ENCODE data around the gene LTBP3. TPM values are rescaled to one million over a fixed set of nuclear protein-coding genes. Genes with fewer than 3 reads are reported as not detected.

The LTBP3 gene
- total and polyA plus RNA-seq, 9 of the 15 experiments (the other 6 are each of a cell fraction or from before 2014, with no cell fraction given): 0.06 to 20.5 (median 4.8) TPM

DNA sequence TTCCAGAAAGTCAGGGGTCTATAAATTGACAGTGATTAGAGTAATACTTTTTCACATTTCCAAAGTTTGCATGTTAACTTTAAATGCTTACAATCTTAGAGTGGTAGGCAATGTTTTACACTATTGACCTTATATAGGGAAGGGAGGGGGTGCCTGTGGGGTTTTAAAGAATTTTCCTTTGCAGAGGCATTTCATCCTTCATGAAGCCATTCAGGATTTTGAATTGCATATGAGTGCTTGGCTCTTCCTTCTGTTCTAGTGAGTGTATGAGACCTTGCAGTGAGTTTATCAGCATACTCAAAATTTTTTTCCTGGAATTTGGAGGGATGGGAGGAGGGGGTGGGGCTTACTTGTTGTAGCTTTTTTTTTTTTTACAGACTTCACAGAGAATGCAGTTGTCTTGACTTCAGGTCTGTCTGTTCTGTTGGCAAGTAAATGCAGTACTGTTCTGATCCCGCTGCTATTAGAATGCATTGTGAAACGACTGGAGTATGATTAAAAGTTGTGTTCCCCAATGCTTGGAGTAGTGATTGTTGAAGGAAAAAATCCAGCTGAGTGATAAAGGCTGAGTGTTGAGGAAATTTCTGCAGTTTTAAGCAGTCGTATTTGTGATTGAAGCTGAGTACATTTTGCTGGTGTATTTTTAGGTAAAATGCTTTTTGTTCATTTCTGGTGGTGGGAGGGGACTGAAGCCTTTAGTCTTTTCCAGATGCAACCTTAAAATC lies 54.0 kb downstream of the LTBP3 start (continued):
- peak; percentile 97 to 98 for TF ChIP-seq MLLT1 (IDR thresholded peaks at IDR 0.05)
- no peak for TF ChIP-seq SP2 (IDR thresholded peaks at IDR 0.05; ENCODE audit: extremely low read depth, low read depth, low read length, poor library complexity, severe bottlenecking)
- no peak for TF ChIP-seq ZC3H11A (IDR thresholded peaks at IDR 0.05; ENCODE audit: low read depth, low read length)
- no peak for TF ChIP-seq ZNF212 (CRISPR knock-in tag; IDR thresholded peaks at IDR 0.05)
- TF ChIP-seq TSC22D4 (tag; IDR thresholded peaks at IDR 0.05): no peak
- TF ChIP-seq TAF7 (tag; IDR thresholded peaks at IDR 0.05): no peak
- no peak for TF ChIP-seq PTBP1 (IDR thresholded peaks at IDR 0.05; ENCODE audit: low read depth, low read length)
- no peak for TF ChIP-seq ZNF280A (IDR thresholded peaks at IDR 0.05; ENCODE audit: low read depth, partially characterized antibody)
- TF ChIP-seq CBFB (CRISPR knock-in tag; IDR thresholded peaks at IDR 0.05): no peak
- no peak for TF ChIP-seq ZNF184 (CRISPR knock-in tag; IDR thresholded peaks at IDR 0.05)
- peak; percentile 50 for TF ChIP-seq ELF2 (CRISPR knock-in tag; IDR thresholded peaks at IDR 0.05)
- TF ChIP-seq ZNF507 (tag; conservative IDR thresholded peaks at IDR 0.05): no peak
- 0 out of 2 replicates have a peak, but pooled peaks have one; percentile 4 for TF ChIP-seq REST (IDR thresholded peaks at IDR 0.05; ENCODE audit: borderline replicate concordance)
- peak; percentile 29; the same call in 1 of the 2 replicates for TF ChIP-seq REST (CRISPR knock-in tag; IDR thresholded peaks at IDR 0.05; ENCODE audit: low read depth)
- TF ChIP-seq TRIM24 (IDR thresholded peaks at IDR 0.05): no peak
- TF ChIP-seq ZBTB34 (CRISPR knock-in tag; IDR thresholded peaks at IDR 0.05): no peak; the same call in 1 of the 2 replicates
- TF ChIP-seq NFATC3 (IDR thresholded peaks at IDR 0.05): peak; percentile 48; the same call in 1 of the 2 replicates
